Measurements from ENCODE around the gene PAK1IP1.
A peak's percentile ranks its signal among the peaks of the same experiment; 100 is the strongest.
"Not testable (repeated sequence)": the region's sequence is repeated elsewhere in the genome, so short reads cannot be mapped to it uniquely, and the experiment has no call there.

PAK1IP1 gene

GRCh38 chr6:10745116-10745515, 50.3 kb downstream of the PAK1IP1 start:
- DNase-seq, result no peak

GRCh38 chr6:10746915-10747250, 52.1 kb downstream of the PAK1IP1 start:
- DNase-seq, result no peak

- peak; percentile 98 for DNase-seq
Observed at GRCh38 chr6:10747251-10747972, 52.6 kb downstream of the PAK1IP1 start, which contains the start of gene TMEM14B. Gene TMEM14B, plus strand, starts transcription at chr6:10747805. Its CDS starts 1,441 bp downstream, at chr6:10749246.

GRCh38 chr6:10749734-10750133, 55.0 kb downstream of the PAK1IP1 start:
- DNase-seq, result no peak

- DNase-seq, result not testable (repeated sequence)
Observed at GRCh38 chr6:10750568-10750967, 55.8 kb downstream of the PAK1IP1 start.

GRCh38 chr6:10751757-10752156, 57.0 kb downstream of the PAK1IP1 start:
- DNase-seq, result peak; percentile 35

- DNase-seq, result no peak
Observed at GRCh38 chr6:10756085-10756484, 61.3 kb downstream of the PAK1IP1 start.

All from CD4-positive, alpha-beta T cell treated with Interleukin-17A for 1 hour (primary cell).